GM18498 (cell line): ENCODE results near the gene MPPED2.

Source experiments
- ATAC-seq: cut with Tn5 transposase; IDR thresholded peaks from one replicate; pipeline ENCODE4 v1.9.1; 2021; ENCODE audit warnings: mild to moderate bottlenecking, moderate library complexity; ENCODE audit not compliant: unreplicated experiment

Gene MPPED2

DNA sequence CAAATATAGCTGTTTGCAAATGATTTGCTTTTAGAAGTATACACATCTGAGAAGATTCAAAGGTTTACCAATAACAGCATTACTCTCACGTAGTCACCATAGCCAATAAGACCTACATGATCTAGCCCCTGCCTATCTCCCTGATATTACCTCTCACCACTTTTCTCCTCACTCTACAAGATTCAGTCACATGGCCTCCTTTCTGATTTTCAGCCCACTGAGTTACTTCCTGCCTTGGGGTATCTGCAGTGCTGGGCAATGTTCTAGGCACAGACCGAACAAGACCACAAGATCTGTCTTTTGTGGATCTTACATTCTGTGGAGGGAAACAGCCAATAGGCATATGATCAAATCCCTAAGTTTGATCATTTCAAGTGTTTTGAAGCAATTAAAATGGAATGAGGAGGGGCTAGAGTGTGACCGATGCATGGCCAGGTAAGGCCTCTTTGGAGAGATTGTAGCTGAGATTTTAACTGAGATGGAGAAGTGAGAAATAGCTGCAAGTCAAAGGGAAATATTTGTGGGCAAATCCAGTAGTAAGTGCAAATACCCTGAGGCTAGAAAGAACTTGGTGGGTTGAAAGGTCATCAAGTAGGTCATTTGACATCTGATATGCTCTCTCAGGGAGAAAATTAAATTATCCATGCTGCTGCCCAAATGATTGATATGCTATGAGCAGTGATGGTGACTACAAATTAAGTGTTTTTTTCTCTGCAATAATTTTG is 220.2 kb downstream of the MPPED2 start:
- ATAC-seq: no peak

DNA sequence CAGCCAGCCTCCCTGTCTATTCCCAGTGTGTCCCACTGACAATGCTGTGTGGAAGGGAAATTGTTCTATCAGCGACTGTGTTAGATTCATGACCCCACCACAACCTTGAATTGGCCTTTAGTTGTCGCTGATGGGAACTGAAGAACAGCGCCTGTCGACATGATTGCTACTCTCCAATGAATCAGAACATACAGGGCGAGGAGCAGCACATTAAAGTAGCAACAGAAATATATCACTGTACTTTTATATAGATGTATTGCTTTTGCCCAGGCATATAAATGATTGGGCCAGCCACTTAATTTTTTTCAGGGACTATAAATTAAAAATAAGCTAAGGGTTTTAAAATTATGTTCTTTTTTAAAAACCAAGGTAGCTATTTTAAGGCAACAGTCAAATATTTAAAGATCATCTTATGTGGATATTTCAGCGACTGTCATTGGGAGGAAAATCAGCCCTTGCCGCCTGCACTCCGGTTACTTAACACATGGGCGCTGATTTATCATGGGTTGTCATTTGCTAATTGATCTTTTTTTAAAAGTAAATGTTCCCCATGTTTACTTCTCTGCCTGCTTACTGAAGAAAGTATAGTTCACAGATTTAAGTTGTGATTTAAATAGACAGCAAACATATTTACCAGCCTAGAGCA is 221.2 kb downstream of the MPPED2 start:
- no peak for ATAC-seq

DNA sequence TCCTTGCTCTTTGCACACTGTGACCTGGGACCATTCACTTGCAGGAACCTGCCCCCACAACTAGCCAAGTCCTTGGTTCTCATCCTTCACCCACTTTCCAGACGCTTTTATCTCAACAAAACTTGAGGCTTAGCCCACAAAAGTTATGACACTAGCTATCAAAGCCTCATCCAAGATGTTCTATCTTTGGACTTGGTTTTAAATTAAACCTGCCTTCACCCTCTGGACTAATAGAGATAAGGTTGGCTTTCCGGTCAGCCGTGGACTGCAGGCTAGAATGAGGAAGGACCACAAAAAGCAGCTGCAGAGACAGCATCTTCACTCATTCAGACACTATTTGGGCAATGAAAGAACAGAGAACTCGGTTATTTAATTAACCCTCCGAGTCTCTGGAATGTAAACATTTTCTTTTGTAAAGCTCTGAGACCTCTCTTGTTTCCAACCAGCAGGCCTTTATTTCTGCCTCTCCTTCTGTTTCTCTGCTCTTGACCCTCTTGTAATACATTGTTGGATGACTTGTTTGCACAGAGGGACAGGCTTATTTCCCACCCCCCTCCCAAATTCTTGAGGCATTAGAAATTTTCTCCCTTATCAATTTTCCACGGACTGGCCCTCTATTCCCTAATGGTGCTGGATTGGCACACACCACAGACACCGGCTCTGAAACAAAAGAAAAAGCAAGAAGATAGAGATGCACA is 221.9 kb downstream of the MPPED2 start:
- no peak for ATAC-seq

DNA sequence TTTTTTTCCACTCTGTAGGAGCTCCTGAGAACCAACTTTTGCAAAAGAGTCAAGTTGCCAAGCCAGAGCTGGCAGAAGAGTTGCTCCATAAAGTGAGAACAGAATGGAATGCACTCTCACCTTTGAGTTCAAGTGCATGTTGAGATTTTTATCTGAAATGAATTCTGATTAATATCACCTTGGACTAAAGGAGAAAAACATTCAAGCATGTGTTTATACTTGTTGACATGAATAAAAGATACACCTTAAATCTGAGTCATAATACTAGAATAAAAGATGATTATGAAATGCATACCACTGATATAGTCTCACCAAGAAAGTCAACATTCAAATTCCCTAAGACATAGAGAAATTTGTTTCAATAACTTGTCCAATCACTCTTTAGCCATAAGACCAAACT is 225.4 kb downstream of the MPPED2 start:
- ATAC-seq: no peak
